CD4-positive, alpha-beta T cell treated with Interleukin-12 subunit alpha and Interleukin-12 subunit beta, for 1 hour (primary cell): ENCODE data around the gene EEF1A2.
"Not testable (repeated sequence)": the region's sequence is repeated elsewhere in the genome, so short reads cannot be mapped to it uniquely, and the experiment has no call there.

Experiments
- DNase-seq: peaks from one replicate; pipeline ENCODE4 v3.0.0-alpha.2; 2020

The EEF1A2 gene

DNA sequence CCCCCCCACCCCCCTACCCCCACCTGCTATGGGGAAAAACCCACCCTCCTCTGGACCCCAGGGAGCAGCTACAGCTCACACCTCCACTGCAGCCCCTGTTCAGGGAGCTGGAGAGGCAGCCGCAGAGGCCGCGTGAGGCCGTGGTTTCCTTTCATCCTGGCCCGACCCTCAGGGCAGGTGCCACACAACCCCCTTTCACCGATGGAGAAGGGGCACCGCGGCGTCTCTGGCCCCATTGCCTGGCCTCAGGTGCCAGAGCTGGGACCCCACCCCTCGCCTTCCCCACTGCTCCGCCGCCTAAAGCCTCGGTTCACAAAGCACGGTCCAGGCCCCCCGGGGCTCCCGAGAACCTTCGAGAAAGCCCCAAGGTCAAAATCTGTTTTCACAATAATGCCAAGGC, 14.6 kb downstream of the EEF1A2 start:
- no peak for DNase-seq

DNA sequence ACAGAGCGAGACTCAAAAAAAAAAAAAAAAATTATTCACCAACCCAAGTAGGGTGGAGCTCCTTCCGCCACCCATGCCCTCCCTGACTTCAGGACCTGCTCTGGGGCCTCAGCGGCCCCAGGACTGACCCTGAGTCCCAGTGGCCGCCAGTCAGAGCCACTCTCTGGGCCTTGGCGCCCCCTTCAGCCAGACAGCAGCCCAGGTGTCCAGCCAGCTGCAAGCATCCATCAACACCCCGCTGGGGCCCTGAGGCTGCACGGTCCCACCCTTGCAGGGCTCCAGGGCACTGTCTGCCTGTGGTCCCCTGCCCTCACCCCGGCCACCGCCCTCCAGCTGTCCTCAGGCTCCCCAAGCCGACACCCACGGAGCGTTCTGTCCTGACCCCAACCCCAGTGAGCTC, 15.0 kb downstream of the EEF1A2 start:
- no peak for DNase-seq

DNA sequence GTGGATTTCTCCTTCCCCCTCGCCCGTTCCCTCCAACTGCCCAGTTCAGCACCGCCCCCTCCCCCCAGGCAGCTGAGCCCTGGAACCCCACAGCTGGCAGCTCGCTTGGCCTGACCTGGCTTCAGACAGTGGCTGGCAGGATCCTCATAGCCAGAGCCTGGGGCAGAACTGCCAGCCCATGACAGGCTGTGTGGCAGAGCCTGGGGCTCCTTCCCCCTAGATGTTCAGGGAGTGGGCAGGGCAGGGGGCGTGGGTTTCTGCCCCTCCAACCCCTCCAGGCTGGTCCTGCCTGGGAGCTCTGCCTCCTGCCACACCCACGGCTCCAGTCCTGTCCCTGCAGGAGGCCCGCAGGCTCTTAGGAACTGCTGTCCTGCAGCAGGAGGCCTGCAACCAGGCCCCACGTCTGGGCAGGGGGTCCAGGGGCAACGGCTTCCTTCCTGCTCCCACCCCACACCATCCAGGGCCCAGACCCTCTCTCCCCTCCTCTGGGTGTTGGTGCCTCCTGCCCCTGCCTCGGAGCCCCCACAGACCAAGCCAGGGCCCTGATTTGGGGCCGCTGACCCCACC, 16.8 kb downstream of the EEF1A2 start:
- no peak for DNase-seq

DNA sequence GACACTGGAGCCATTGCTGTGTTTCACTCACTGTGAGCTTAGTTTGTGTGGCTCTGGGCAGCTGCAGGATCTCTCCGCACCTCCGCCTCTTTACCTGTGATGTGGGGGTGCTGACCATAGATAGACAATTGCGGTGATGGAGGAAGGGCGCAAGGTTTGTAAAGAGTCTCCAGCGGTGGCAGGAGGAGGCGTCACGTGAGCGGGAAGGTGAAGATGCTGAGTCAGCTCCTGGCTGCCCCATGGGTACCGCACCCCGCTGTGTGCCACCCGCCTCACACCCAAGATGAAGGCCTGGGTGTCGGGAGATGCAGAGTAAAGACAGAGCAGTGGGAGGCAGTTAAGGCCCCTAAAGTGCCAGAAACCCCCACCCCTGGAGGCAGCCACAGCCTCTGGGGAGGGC, 17.4 kb downstream of the EEF1A2 start:
- DNase-seq: no peak

DNA sequence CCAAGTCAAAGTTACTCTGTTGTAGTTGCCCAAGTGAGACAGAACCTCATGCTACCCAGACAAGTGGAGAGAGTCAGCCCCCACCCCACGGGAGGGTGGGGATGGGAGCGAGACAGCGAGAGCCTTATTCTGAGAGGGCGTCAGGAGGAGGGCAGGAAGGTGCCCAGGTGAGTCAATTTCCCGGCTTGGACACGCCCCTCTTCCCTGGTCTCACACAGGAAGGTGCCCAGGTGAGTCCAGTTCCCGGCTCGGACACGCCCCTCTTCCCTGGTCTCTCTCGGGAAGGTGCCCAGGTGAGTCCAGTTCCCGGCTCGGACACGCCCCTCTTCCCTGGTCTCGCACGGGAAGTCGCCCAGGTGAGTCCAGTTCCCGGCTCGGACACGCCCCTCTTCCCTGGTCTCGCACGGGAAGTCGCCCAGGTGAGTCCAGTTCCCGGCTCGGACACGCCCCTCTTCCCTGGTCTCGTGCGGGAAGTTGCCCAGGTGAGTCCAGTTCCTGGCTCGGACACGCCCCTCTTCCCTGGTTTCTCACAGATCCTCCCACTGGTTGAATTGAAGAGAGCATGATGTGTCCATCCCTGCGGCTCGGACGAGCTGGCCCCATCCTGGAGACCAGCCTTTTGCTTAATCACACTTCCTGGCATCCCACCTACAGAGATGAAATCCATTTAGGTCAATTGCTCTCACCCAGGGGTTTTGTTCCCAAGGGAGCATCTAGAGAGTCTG, 19.0 kb downstream of the EEF1A2 start:
- DNase-seq: not testable (repeated sequence)

DNA sequence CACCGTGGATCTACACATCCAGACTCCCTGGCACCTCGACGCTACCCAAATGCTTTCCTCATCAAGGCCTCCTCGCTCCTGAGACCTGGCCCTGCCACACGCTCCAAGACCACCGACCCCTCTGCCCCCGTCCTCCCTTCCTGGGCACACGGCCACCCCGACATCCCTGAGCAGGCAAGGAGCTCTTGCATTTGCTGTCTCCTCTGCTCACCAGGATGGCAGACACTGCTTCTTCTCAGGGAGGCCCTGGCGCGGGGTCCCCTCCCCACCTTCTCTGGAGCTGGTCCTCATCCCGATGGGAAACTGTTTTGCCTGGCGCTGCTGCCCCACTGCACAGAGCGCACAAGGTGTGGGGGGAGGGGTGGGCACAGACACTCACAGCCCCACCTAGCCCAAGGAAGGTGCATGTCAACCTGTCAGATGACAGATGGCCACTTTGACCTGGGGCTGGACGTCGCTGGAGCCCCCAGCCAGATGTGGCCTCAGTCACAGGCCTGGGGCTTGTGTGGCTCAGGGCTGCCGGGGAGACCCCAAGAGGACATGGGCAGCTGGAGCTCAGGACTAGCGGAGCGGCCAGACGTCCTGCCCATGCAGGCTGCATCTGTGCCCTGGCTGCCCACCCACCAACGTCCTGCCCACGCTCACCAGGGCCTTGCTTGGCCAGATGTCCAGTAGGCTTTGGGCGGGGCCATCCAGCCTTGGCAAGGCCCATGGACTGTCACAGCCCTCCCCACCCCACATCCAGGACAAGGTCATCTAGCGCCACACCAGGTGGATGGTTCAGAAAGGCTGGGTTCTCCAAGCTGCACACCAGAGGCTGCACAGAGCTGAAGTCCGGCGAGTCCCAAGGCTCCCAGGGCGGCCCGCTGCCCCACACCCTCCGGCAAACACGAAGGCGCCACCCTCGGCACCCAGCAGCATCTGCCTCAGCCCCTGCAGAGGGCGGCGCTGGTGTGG, 20.3 kb downstream of the EEF1A2 start:
- no peak for DNase-seq

DNA sequence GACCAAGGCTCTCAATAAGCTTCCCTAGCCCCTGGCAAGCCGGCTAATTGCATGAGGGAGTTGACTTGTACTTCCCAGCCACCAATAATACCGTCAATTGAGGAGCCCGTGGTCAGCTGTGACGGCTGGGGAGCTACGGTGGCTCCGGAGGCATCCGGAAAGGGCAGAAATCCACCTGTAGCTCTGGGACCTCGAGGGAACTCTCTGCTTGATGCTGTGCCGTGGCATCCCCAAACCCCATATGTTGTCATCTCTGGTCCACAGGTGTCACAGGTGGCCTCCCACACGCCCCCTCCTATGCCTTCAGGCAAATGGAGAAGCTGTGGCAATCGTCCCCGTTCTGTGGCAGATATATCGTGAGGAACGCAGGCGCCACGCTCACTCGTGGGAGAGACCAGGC, 20.9 kb downstream of the EEF1A2 start:
- no peak for DNase-seq

DNA sequence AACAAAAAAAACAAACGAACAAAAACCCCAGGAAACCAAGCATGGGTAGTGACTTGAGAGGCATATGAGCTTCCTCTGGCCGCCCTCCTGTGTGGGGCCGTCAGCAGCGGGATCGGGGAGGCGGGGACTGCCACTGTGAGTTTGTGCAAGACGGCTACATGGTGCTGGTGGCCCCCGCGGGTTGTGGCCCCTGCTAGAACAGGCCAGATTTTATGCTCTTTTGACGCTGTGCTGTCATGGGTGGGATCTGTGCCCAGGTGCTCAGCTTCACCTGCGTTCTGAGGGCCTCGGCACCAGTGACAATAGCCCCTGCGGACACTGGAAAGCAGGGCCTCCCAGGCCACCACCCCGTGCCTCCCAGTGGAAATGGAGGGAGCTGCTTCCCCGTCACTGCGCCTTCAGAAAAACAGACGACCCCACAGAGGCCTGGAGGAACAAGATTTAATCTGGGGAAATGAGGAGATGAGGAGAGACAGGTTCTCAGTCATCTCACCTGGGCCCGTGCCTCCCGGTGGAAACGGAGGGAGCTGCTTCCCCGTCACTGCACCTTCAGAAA, 21.7 kb downstream of the EEF1A2 start:
- no peak for DNase-seq

DNA sequence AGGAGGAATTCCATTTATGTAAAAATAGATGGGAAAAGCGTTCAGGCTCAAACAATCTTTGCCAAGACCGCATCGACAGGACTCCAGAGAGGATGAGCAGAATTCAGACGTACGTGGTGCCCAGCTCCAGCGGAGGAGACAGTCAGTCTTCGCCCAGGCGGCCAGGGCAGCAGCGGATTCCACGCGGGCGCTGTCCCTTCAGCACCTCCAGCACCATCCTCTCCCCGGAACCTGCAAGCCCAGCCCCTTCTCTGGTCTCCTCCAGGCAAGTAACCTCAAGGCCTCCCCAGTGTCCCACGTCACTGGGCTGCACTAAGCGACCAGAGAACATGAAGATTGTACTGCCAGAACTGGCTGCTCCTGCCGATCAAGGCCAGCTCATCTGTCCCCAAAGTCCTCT, 23.7 kb downstream of the EEF1A2 start:
- no peak for DNase-seq

DNA sequence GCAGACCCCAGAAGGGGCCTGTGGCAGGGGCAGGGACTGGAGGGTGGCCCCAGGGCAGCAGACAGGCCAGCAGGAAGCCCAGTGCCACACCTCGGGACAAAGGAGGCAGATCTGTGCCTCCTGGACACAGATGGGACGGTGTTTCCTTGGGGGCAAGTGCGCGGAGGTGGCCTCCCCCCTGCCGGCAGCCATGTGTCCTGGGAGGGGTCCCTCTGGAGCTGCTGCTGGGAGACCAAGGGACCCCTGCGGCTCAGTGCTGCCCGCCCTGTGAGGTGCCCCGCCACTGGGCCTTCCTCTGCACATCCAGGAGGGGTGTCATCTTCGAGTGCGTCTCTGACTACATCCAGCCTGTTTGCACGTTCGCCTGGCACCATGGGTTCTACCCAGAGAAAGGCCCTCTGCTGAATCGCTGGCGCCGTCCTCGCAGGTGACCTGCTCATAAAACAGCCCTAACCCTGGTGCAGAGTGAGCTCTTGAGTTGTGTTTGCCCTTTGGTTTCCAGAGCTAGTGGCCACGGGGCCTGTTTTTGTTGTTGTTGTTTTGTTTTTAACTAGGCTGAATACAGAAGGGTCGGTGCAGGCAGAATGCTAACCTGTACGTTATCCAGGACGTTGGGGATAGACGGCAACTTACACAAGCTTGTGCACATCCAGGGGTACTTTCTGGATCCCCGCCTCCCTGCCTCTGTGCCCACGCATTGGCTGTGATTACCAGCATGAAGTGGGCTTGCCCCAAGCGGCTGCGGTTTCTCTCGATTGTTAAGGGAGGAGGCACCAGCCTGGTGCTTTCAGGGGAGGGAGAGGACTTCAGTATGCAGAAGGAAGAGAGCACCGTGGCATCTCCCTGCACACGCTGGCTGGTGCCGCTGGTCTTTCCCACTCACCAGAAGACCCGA, 25.1 kb downstream of the EEF1A2 start:
- DNase-seq: no peak

DNA sequence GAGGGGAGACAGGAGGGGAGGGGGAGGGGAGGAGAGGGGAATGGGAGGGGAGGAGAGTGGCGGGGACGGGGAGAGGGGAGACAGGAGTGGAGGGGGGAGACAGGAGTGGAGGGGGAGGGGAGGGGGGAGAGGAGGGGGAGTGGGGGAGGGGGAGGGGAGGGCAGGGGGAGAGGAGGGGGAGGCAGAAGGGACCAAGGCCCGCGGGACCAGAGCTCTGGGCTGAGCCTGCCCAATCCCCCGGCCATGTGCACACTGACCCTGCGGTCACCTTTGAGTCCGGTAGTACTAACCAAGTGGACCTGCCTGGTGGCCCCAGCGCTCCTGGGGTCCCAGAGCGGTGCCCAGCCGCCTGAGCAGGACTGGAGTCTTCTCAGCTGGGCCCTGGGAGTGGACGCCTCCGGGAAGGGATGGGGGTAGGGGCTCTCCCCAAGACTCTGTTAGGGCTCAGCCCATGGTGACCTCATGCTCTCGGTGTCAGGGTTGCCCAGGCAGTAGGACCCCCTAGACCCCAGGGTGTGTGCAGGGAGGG, 26.0 kb downstream of the EEF1A2 start:
- DNase-seq: no peak

DNA sequence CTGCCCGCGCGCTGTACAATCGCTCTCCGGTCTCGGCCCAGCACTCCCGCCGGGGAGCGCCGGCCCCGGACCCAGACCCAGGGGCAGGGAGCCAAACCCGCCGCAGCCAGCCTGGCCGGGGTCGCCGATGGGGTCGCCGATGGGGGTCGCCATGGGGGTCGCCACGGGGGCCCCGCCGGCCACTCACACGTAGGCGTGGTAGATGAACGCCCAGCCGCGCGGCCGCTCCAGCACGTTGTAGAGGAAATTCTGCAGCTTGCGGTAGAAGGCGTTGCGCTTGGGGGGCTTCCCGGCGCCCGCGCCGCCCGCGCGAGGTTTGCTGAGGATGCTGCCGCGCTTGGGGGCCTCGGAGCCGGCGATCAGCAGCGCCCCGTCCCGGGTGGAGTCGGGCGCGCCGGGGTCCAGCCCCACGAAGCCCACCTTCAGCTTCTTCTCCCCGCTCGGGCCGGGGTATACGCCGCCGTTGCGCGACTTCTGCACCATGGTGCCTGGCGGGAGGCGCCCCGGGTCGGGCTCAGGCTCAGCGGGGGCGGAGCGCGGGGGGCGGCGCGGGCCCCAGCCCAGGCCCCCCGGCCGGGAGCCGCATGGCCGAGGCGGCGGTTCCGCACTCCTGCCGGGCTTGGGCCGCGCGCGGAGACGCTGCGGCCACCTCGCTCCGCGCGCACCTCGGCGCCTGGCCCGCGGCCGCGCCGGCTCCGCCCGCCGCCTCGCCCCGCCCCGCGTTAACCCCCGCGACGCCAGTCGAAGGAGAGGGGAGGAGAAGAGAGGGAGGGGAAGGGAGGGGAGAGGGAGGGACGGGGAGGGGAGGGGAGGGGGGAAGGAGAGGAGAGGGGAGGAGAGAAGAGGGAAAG, 26.7 kb downstream of the EEF1A2 start, which contains the start of gene KCNQ2:
TSS of gene KCNQ2 (minus strand) at position 675 of the 851 bp plus-strand sequence. CDS start at position 483, 192 bp downstream.
- DNase-seq: no peak

DNA sequence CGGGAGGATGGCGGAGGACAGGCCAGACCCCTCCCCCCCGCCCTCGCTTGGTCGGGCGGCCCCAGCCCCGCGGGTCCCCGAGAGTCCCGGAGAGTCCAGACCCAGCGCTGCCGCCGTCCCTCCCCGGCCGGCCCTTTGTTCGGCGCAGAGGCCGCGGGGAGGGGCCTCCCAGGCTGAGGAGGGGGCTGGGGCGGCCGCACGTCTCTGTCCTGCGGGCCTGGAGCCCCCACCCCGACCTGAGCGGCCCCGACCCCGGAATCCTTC, 27.2 kb downstream of the EEF1A2 start:
- DNase-seq: no peak

DNA sequence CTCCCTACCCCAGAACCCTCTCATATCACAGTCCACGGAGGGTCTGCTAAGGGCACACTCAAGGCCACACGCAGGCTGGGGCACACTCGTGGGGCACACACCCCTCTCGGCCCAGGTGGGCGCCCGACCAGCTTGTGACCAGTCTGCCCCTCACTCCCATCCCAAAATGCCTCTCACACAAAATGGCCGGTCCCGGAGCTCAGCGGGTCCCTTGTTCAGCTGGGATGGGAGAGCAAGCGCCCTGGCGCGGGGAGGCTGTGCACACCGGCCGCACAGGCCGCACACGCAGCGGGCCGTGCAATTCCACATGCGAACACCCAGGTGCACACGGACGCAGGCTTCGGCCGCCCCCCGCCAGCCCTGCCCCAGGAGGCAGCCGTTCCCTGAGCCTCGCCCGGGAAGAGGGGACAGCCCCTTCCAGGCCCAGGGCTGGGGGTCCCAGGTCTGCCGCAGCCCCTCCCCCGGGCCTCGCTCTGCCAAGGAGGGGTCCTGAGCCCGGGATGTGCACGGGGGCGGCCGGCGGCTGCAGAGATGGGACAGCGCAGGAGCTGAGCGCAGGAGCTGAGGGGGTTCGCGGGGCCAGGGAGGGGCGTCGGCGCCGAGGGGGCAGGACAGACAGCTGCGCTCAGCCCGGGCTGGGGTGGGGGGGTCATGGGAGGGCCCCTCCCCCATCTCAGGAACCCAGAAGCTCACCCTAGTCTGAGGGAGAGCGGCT, 27.7 kb downstream of the EEF1A2 start:
- no peak for DNase-seq

DNA sequence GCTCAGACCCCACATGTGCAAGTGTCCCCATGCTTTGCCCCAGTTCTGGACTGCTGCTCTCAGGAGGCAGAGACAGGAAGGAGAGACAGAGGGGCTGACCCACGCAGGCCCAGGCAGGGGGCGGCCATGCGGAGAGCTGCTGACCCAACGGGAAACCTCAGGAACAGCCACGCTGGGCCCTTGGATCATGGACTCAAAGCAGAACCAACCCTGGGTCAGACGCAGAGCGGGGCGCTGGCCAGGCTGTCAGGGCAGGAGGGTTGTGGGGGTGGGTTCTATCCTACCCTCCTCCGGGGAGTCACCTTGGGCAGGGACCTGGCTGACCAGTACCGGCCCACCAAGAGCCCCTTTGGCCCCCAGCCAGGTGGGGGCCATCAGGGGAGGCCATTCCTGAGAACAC, 28.5 kb downstream of the EEF1A2 start:
- no peak for DNase-seq

DNA sequence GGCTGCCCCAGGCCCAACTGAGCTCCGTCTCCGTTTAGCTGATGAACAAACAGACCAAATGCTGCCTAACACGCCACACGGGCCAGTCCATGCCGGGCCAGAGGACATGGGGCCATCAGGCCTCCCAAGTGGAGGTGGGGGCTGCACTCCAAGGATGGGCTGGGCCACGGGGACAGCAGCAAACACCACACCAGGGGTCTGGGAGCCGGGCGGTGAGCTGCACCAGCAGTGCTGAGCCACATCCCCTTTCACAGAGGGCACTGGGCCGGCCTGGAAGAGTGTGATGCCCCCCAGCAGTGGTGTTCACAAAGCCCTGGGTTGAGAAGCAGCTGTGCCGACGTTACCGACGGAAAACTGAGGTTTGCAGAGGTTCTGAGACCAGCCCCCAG, 29.2 kb downstream of the EEF1A2 start:
- no peak for DNase-seq

DNA sequence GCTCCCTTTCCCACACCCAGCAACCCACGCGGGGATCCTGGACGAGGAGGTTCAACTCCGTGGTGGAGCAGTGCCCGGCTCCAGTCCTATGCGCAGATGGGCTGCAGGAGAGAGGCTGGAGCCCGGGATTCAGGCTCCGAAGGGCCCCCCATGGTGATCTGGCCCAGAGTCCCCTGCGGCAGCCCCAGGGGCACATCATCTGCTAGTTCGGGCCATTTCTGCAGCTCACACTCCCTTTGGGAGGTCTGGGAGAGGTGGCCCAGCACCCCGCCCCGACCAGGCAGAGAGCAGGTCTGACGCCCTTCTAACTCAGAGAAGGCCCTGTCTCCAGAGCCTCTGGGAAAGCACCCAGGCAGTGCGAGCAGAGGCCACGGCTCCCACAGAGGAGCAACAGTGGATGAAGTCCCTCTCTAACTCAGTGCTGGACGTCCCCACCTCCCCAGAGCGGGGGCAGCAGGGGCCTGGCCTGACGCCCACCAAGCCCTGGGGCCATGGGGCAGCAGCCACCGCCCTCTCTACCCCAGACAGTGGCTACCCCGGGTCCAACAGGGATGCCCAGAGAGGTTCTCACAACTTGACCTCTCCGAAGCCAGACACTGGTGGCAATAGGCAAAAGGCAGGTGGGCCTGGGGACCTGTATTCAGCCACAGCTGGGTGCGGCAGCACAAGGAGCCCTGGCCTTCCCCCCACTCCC, 29.7 kb downstream of the EEF1A2 start:
- DNase-seq: no peak

DNA sequence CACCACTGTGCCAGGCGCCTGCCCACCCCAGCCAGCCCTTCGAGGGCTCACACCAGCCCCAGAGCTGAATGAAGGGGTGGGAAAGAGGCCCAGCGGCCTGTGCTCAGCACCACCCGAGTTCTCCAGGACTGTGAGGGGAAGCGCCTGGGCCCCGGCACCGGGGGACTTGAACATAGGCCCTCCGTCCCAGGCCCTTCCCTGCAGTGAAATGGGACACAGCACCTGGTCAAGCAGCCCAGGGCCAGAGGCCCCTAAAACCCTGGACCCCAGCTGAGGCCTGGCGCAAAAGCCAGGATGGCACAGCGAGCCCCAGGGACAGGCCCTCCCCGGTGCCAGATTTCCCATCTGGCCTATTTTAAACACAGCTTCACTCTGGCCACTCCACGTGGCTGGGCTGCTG, 30.5 kb downstream of the EEF1A2 start:
- DNase-seq: no peak

DNA sequence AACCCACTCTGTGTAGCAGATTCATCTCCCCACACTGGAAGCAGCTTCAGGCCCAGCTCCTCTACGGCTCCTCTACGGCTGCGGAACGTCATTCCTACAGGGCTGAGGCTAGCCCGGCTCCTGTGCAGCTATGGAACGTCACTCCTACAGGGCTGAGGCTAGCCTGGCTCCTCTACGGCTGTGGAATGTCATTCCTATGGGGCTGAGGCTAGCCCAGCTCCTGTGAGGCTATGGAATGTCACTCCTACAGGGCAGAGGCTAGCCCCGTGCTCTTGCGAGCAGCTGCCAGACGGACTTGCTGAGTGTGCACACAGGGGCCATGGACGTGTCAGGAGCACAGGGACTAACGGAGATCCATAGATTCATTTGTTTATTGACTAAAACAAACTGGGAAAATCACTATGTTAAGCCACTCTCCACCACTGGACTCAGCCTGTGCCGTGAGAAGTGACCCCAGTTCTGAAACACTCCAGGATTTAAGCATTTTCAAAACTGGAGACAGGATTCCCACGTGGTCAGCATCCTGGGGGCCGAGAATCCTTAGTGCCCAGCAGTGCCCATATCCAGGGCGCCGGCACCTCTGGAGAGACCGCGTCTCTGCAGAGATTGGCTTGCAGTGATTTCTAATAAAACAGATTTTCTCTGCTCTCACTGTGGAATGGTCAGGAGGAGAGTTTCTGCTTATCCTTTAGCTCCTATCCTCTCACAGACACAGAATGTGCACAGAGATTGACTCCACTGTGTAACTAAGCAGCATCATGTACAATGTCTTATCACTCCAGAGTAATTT, 31.4 kb downstream of the EEF1A2 start:
- DNase-seq: no peak
